ENCODE measurements around the gene STPG2.

DNA sequence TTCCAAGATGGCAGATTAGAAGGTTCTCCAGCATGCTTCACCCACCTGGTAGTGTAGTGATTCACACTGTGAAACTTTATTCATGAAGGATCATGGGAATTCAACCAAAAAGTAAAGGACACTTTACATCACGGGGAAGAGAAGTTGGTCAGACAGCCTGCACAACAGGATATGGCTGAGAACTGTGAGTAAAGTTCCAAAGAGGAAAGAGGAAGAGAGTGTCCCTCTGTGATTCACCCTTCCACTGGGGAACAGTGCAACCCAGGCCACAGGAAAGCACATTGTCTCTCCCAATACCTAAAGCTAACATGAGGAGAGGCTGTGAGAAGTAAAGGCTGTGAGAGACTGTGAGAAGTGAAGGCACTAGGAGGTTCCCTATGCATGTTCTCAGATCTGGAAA lies 137.2 kb downstream of the STPG2 start:
- TF ChIP-seq, protein P1, sequence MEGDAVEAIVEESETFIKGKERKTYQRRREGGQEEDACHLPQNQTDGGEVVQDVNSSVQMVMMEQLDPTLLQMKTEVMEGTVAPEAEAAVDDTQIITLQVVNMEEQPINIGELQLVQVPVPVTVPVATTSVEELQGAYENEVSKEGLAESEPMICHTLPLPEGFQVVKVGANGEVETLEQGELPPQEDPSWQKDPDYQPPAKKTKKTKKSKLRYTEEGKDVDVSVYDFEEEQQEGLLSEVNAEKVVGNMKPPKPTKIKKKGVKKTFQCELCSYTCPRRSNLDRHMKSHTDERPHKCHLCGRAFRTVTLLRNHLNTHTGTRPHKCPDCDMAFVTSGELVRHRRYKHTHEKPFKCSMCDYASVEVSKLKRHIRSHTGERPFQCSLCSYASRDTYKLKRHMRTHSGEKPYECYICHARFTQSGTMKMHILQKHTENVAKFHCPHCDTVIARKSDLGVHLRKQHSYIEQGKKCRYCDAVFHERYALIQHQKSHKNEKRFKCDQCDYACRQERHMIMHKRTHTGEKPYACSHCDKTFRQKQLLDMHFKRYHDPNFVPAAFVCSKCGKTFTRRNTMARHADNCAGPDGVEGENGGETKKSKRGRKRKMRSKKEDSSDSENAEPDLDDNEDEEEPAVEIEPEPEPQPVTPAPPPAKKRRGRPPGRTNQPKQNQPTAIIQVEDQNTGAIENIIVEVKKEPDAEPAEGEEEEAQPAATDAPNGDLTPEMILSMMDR (IDR thresholded peaks at IDR 0.05; ENCODE audit: low read length), result no peak
- TF ChIP-seq EZH2 (IDR thresholded peaks at IDR 0.05; ENCODE audit: borderline replicate concordance, low read length), result no peak
